WTC11 (cell line): Measurements from ENCODE around the gene RPS6KA2.

Experiments used
- ATF6 ChIP-seq: sonication (generic); formaldehyde crosslinking; IDR thresholded peaks from 2 replicates; pipeline ENCODE4 v1.8.1; 2023; ENCODE audit warnings: mild to moderate bottlenecking, missing genetic modification reagents
- CTCF ChIP-seq: fragments of 200-600 bp; IDR thresholded peaks from 2 replicates; pipeline ENCODE4 v1.8.0; 2022; ENCODE audit warnings: antibody characterized with exemption
- E2F5 ChIP-seq: sonication (generic); formaldehyde crosslinking; IDR thresholded peaks from 2 replicates; pipeline ENCODE4 v1.8.1; 2022; ENCODE audit warnings: mild to moderate bottlenecking, moderate library complexity, missing genetic modification reagents
- FOXJ3 ChIP-seq: sonication (generic); formaldehyde crosslinking; IDR thresholded peaks from 2 replicates; pipeline ENCODE4 v1.9.0; 2021; ENCODE audit warnings: missing genetic modification reagents, mild to moderate bottlenecking, borderline replicate concordance
- GABPB1 ChIP-seq: sonication (generic); formaldehyde crosslinking; IDR thresholded peaks from 2 replicates; pipeline ENCODE4 v1.8.1; 2023; ENCODE audit warnings: mild to moderate bottlenecking, missing genetic modification reagents
- MYBL2 ChIP-seq: sonication (generic); formaldehyde crosslinking; IDR thresholded peaks from 2 replicates; pipeline ENCODE4 v1.8.1; 2023; ENCODE audit warnings: mild to moderate bottlenecking, moderate library complexity, missing genetic modification reagents
- NFE2L1 ChIP-seq: sonication (generic); formaldehyde crosslinking; IDR thresholded peaks from 2 replicates; pipeline ENCODE4 v1.8.1; 2023; ENCODE audit warnings: missing genetic modification reagents
- ZBTB43 ChIP-seq: sonication (generic); formaldehyde crosslinking; IDR thresholded peaks from 2 replicates; pipeline ENCODE4 v1.8.1; 2023; ENCODE audit warnings: mild to moderate bottlenecking, missing genetic modification reagents
- ZMAT4 ChIP-seq: fragments of 250-450 bp; sonication (Bioruptor Pico); IDR thresholded peaks from 2 replicates; pipeline ENCODE4 v1.9.0; 2021; ENCODE audit warnings: mild to moderate bottlenecking

GRCh38 chr6:166604911-166605310, 22.1 kb downstream of the RPS6KA2 start:
- TF ChIP-seq ZBTB43 (CRISPR knock-in tag) (no peak), E2F5 (no peak), GABPB1 (CRISPR knock-in tag) (no peak), CTCF (no peak), FOXJ3 (CRISPR knock-in tag) (no peak), ZMAT4 (no peak), MYBL2 (no peak), NFE2L1 (CRISPR knock-in tag) (no peak), ATF6 (CRISPR knock-in tag) (no peak)
